Measurements from ENCODE around the gene STARD3NL. TPM values are rescaled to one million over a fixed set of nuclear protein-coding genes. Genes with fewer than 3 reads are reported as not detected.

STARD3NL gene
- total RNA-seq, 1 donor from 2014 or later, result 42.4 TPM

GRCh38 chr7:38187794-38188440, 9.9 kb downstream of the STARD3NL start:
- Mint-ChIP-seq H3K4me1 (ENCODE audit: low read depth) (peaks cover 27% of the 10 kb centered on the region), H3K9me3 (peaks cover 13% of the 10 kb centered on the region), H3K4me3 (ENCODE audit: low read depth) (no peak overlapping the region), H3K27me3 (ENCODE audit: low read depth) (no peaks in the 10 kb centered on the region), H3K36me3 (ENCODE audit: low read depth) (peaks cover 36% of the 10 kb centered on the region), H3K27ac (no peak overlapping the region)
- no peak for DNase-seq (ENCODE audit: low spot score)
- intact Hi-C loops (cut with micrococcal nuclease), result no loop called here

- intact Hi-C loops (cut with micrococcal nuclease), result no loop called here
- Mint-ChIP-seq H3K27ac (no peak overlapping the region), H3K4me1 (ENCODE audit: low read depth) (peaks cover 21% of the 10 kb centered on the region), H3K4me3 (ENCODE audit: low read depth) (no peak overlapping the region), H3K36me3 (ENCODE audit: low read depth) (peaks cover 27% of the 10 kb centered on the region), H3K27me3 (ENCODE audit: low read depth) (no peaks in the 10 kb centered on the region), H3K9me3 (peaks cover 10% of the 10 kb centered on the region)
- DNase-seq (ENCODE audit: low spot score), result no peak
Observed at GRCh38 chr7:38189231-38189938, 11.3 kb downstream of the STARD3NL start.

- peaks cover 25% of the 10 kb centered on the region for H3K36me3 Mint-ChIP-seq (ENCODE audit: low read depth)
- H3K9me3 Mint-ChIP-seq, result peaks cover 10% of the 10 kb centered on the region
- no peaks in the 10 kb centered on the region for H3K27me3 Mint-ChIP-seq (ENCODE audit: low read depth)
- peaks cover 19% of the 10 kb centered on the region for H3K4me1 Mint-ChIP-seq (ENCODE audit: low read depth)
- DNase-seq (ENCODE audit: low spot score), result no peak
- H3K27ac Mint-ChIP-seq, result no peak overlapping the region
- intact Hi-C loops (cut with micrococcal nuclease), result no loop called here
- no peak overlapping the region for H3K4me3 Mint-ChIP-seq (ENCODE audit: low read depth)
Observed at GRCh38 chr7:38190011-38190410, 12.0 kb downstream of the STARD3NL start.

GRCh38 chr7:38191791-38192190, 13.7 kb downstream of the STARD3NL start:
- H3K36me3 Mint-ChIP-seq (ENCODE audit: low read depth), result peaks cover 20% of the 10 kb centered on the region

GRCh38 chr7:38192327-38192726, 14.3 kb downstream of the STARD3NL start:
- no peaks in the 10 kb centered on the region for H3K27me3 Mint-ChIP-seq (ENCODE audit: low read depth)
- peaks cover 20% of the 10 kb centered on the region for H3K36me3 Mint-ChIP-seq (ENCODE audit: low read depth)
- DNase-seq (ENCODE audit: low spot score), result no peak
- H3K4me1 Mint-ChIP-seq (ENCODE audit: low read depth), result peaks cover 20% of the 10 kb centered on the region
- intact Hi-C loops (cut with micrococcal nuclease), result no loop called here
- peaks cover 10% of the 10 kb centered on the region for H3K9me3 Mint-ChIP-seq
- no peak overlapping the region for H3K27ac Mint-ChIP-seq
- no peak overlapping the region for H3K4me3 Mint-ChIP-seq (ENCODE audit: low read depth)

More at GRCh38 chr7:38191791-38192190, 13.7 kb downstream of the STARD3NL start:
- Mint-ChIP-seq H3K4me3 (ENCODE audit: low read depth) (no peak overlapping the region), H3K27me3 (ENCODE audit: low read depth) (no peaks in the 10 kb centered on the region), H3K4me1 (ENCODE audit: low read depth) (peaks cover 15% of the 10 kb centered on the region), H3K27ac (no peak overlapping the region), H3K9me3 (peaks cover 10% of the 10 kb centered on the region)
- intact Hi-C loops (cut with micrococcal nuclease), result no loop called here
- no peak for DNase-seq (ENCODE audit: low spot score)

GRCh38 chr7:38195804-38196595, 18.0 kb downstream of the STARD3NL start:
- no peak overlapping the region for H3K4me3 Mint-ChIP-seq (ENCODE audit: low read depth)
- no peaks in the 10 kb centered on the region for H3K27me3 Mint-ChIP-seq (ENCODE audit: low read depth)
- H3K36me3 Mint-ChIP-seq (ENCODE audit: low read depth), result peaks cover 13% of the 10 kb centered on the region
- H3K4me1 Mint-ChIP-seq (ENCODE audit: low read depth), result peaks cover 15% of the 10 kb centered on the region
- H3K9me3 Mint-ChIP-seq, result peaks cover 10% of the 10 kb centered on the region
- no peak overlapping the region for H3K27ac Mint-ChIP-seq
- intact Hi-C loops (cut with micrococcal nuclease), result loop anchor here (5.0 kb wide), 1 partner anchor 1764 kb away; no protein-coding TSS in a partner anchor
- no peak for DNase-seq (ENCODE audit: low spot score)

- Mint-ChIP-seq H3K27me3 (ENCODE audit: low read depth) (no peaks in the 10 kb centered on the region), H3K27ac (no peak overlapping the region), H3K4me1 (ENCODE audit: low read depth) (peaks cover 12% of the 10 kb centered on the region), H3K4me3 (ENCODE audit: low read depth) (no peak overlapping the region), H3K9me3 (no peaks in the 10 kb centered on the region), H3K36me3 (ENCODE audit: low read depth) (peaks cover 8% of the 10 kb centered on the region)
- intact Hi-C loops (cut with micrococcal nuclease), result loop anchor here (5.0 kb wide), 1 partner anchor 1766 kb away; no protein-coding TSS in a partner anchor
- DNase-seq (ENCODE audit: low spot score), result no peak
Observed at GRCh38 chr7:38198366-38198765, 20.3 kb downstream of the STARD3NL start.

- H3K4me1 Mint-ChIP-seq (ENCODE audit: low read depth), result peaks cover 12% of the 10 kb centered on the region
- H3K9me3 Mint-ChIP-seq, result no peaks in the 10 kb centered on the region
- H3K27me3 Mint-ChIP-seq (ENCODE audit: low read depth), result no peaks in the 10 kb centered on the region
- intact Hi-C loops (cut with micrococcal nuclease), result loop anchor here (5.0 kb wide), 1 partner anchor 1767 kb away; no protein-coding TSS in a partner anchor
- no peak overlapping the region for H3K27ac Mint-ChIP-seq
- no peak for DNase-seq (ENCODE audit: low spot score)
- no peak overlapping the region for H3K4me3 Mint-ChIP-seq (ENCODE audit: low read depth)
- H3K36me3 Mint-ChIP-seq (ENCODE audit: low read depth), result peaks cover 15% of the 10 kb centered on the region
Observed at GRCh38 chr7:38199154-38199553, 21.1 kb downstream of the STARD3NL start.

GRCh38 chr7:38199782-38200181, 21.7 kb downstream of the STARD3NL start:
- no peaks in the 10 kb centered on the region for H3K9me3 Mint-ChIP-seq
- H3K27ac Mint-ChIP-seq, result no peak overlapping the region
- H3K36me3 Mint-ChIP-seq (ENCODE audit: low read depth), result peaks cover 17% of the 10 kb centered on the region
- DNase-seq (ENCODE audit: low spot score), result no peak
- peaks cover 12% of the 10 kb centered on the region for H3K4me1 Mint-ChIP-seq (ENCODE audit: low read depth)
- H3K27me3 Mint-ChIP-seq (ENCODE audit: low read depth), result no peaks in the 10 kb centered on the region
- intact Hi-C loops (cut with micrococcal nuclease), result loop anchor here (5.0 kb wide), 1 partner anchor 1767 kb away; no protein-coding TSS in a partner anchor
- no peak overlapping the region for H3K4me3 Mint-ChIP-seq (ENCODE audit: low read depth)

GRCh38 chr7:38206071-38206470, 28.0 kb downstream of the STARD3NL start:
- no peaks in the 10 kb centered on the region for H3K27me3 Mint-ChIP-seq (ENCODE audit: low read depth)

GRCh38 chr7:38207843-38208242, 29.8 kb downstream of the STARD3NL start:
- H3K27ac Mint-ChIP-seq, result no peak overlapping the region
- H3K27me3 Mint-ChIP-seq (ENCODE audit: low read depth), result no peaks in the 10 kb centered on the region
- H3K36me3 Mint-ChIP-seq (ENCODE audit: low read depth), result peaks cover 29% of the 10 kb centered on the region
- H3K4me3 Mint-ChIP-seq (ENCODE audit: low read depth), result no peak overlapping the region
- peaks cover 2% of the 10 kb centered on the region for H3K4me1 Mint-ChIP-seq (ENCODE audit: low read depth)
- DNase-seq (ENCODE audit: low spot score), result no peak
- intact Hi-C loops (cut with micrococcal nuclease), result no loop called here
- no peaks in the 10 kb centered on the region for H3K9me3 Mint-ChIP-seq

More at GRCh38 chr7:38206071-38206470, 28.0 kb downstream of the STARD3NL start:
- H3K9me3 Mint-ChIP-seq, result no peaks in the 10 kb centered on the region
- H3K4me3 Mint-ChIP-seq (ENCODE audit: low read depth), result no peak overlapping the region
- intact Hi-C loops (cut with micrococcal nuclease), result no loop called here
- H3K36me3 Mint-ChIP-seq (ENCODE audit: low read depth), result peaks cover 34% of the 10 kb centered on the region
- DNase-seq (ENCODE audit: low spot score), result no peak
- no peak overlapping the region for H3K27ac Mint-ChIP-seq
- H3K4me1 Mint-ChIP-seq (ENCODE audit: low read depth), result peaks cover 2% of the 10 kb centered on the region

GRCh38 chr7:38211486-38211885, 33.4 kb downstream of the STARD3NL start:
- Mint-ChIP-seq H3K4me1 (ENCODE audit: low read depth) (peaks cover 12% of the 10 kb centered on the region), H3K9me3 (no peaks in the 10 kb centered on the region), H3K4me3 (ENCODE audit: low read depth) (no peak overlapping the region), H3K36me3 (ENCODE audit: low read depth) (peaks cover 27% of the 10 kb centered on the region), H3K27me3 (ENCODE audit: low read depth) (no peaks in the 10 kb centered on the region), H3K27ac (no peak overlapping the region)
- DNase-seq (ENCODE audit: low spot score), result no peak
- intact Hi-C loops (cut with micrococcal nuclease), result no loop called here

Measured in activated T-helper 2 cell treated with anti-CD3 and anti-CD28 coated beads, Interferon-gamma antibody, Interleukin-2, Interleukin-4, amounts not matched to agents 10 μg/mL and 5 μg/mL and 100 μg/mL, durations not matched to agents 14 hours and 24 hours and 36 hours (primary cell).